Breast epithelium (tissue), 4 donors: ENCODE data around the gene ARHGAP45. TPM values are rescaled to one million over a fixed set of nuclear protein-coding genes. Genes with fewer than 3 reads are reported as not detected.

ENCODE experiments used
- DNase-seq, 2 donors: peaks; one replicate each; pipeline ENCODE4 v3.0.0-alpha.2; 2019; ENCODE audit warnings: low spot score in 2 of 2
- H3K27ac ChIP-seq, 2 donors: fragments of 200-600 bp; sonication (generic) in 1 of 2; one replicate each; pipeline ENCODE4 v1.5.1; 2016 to 2019; ENCODE audit warnings: mild to moderate bottlenecking in 1 of 2
- H3K27me3 ChIP-seq, 2 donors: fragments of 200-600 bp; sonication (generic) in 1 of 2; one replicate each; pipeline versions ENCODE4 v1.5.1 to v1.6.0; 2017 to 2019; ENCODE audit warnings: control low read depth in 1 of 2, mild to moderate bottlenecking in 1 of 2
- H3K36me3 ChIP-seq: fragments of 200-600 bp; one replicate; pipeline ENCODE4 v1.5.1; 2019
- H3K4me1 ChIP-seq, 2 donors: fragments of 200-600 bp; sonication (generic); one replicate each; pipeline ENCODE4 v1.5.1; 2016 to 2019; ENCODE audit warnings: control low read depth in 1 of 2
- H3K4me3 ChIP-seq, 3 donors: fragments of 200-600 bp; sonication (generic); 1 replicate in 2 of 3; 2 replicates in 1 of 3; pipeline ENCODE4 v1.5.1; 2016 to 2019; ENCODE audit warnings: mild to moderate bottlenecking in 3 of 3, moderate library complexity in 2 of 3
- H3K9me3 ChIP-seq, 2 donors: fragments of 200-600 bp; sonication (generic) in 1 of 2; one replicate each; pipeline ENCODE4 v1.5.1; 2016 to 2019; ENCODE audit warnings: control low read depth in 1 of 2
- POLR2A ChIP-seq: fragments of 450-650 bp; IDR thresholded peaks from one replicate; pipeline ENCODE4 v1.6.1; 2016; ENCODE audit warnings: antibody characterized with exemption, mild to moderate bottlenecking, moderate library complexity
- POLR2AphosphoS5 ChIP-seq, 3 donors: sonication (generic); formaldehyde crosslinking; IDR thresholded peaks; one replicate each; pipeline ENCODE4 v1.6.1; 2017; ENCODE audit warnings: antibody characterized with exemption in 3 of 3
- intact Hi-C: fragments of 100-400 bp; cut with DNase I; formaldehyde crosslinking; loops from one replicate; pipeline ENCODE4 v1.15.1; 2023; ENCODE audit warnings: low total_unique reads
- total RNA-seq, 3 donors: library from RNA; depleted of rRNA; stranded (reverse); fragments of >200 nt; gene quantifications; one replicate each; pipeline ENCODE4 v1.1.0, GENCODE V29; 2016
- TF ChIP-seq, protein P1 (sequence below), 3 donors: fragments of 450-650 bp; IDR thresholded peaks; one replicate each; pipeline ENCODE4 v1.5.1; 2016 to 2017; ENCODE audit warnings: antibody characterized with exemption in 3 of 3, mild to moderate bottlenecking in 3 of 3, moderate library complexity in 3 of 3

The ARHGAP45 gene
- total RNA-seq, 3 donors from 2014 or later: 18.7 to 43.2 (median 23.9) TPM

- intact Hi-C loops: no loop called here
- peaks cover 48 to 59% of the 10 kb centered on the region in 2 donors for H3K9me3 ChIP-seq
- TF ChIP-seq POLR2A: no peak
- TF ChIP-seq, protein P1, sequence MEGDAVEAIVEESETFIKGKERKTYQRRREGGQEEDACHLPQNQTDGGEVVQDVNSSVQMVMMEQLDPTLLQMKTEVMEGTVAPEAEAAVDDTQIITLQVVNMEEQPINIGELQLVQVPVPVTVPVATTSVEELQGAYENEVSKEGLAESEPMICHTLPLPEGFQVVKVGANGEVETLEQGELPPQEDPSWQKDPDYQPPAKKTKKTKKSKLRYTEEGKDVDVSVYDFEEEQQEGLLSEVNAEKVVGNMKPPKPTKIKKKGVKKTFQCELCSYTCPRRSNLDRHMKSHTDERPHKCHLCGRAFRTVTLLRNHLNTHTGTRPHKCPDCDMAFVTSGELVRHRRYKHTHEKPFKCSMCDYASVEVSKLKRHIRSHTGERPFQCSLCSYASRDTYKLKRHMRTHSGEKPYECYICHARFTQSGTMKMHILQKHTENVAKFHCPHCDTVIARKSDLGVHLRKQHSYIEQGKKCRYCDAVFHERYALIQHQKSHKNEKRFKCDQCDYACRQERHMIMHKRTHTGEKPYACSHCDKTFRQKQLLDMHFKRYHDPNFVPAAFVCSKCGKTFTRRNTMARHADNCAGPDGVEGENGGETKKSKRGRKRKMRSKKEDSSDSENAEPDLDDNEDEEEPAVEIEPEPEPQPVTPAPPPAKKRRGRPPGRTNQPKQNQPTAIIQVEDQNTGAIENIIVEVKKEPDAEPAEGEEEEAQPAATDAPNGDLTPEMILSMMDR (IDR thresholded peaks at IDR 0.05): no peak
Observed at GRCh38 chr19:1058112-1058511, 8.9 kb upstream of the ARHGAP45 start.

GRCh38 chr19:1060689-1061088 lies 6.3 kb upstream of the ARHGAP45 start:
- no peak for DNase-seq
- peaks cover 0 to 9% of the 10 kb centered on the region in 2 donors for H3K4me1 ChIP-seq
- TF ChIP-seq, protein P1 (IDR thresholded peaks at IDR 0.05): no peak
- TF ChIP-seq POLR2A: no peak
- no peak for TF ChIP-seq POLR2AphosphoS5 (IDR thresholded peaks at IDR 0.05)
- no peak overlapping the region for H3K4me3 ChIP-seq
- no peak overlapping the region for H3K27ac ChIP-seq
- intact Hi-C loops: no loop called here
- H3K9me3 ChIP-seq: peaks cover 41 to 46% of the 10 kb centered on the region in 2 donors
- peaks cover 0 to 6% of the 10 kb centered on the region in 2 donors for H3K27me3 ChIP-seq
- no peaks in the 10 kb centered on the region for H3K36me3 ChIP-seq

More at GRCh38 chr19:1058112-1058511, 8.9 kb upstream of the ARHGAP45 start:
- DNase-seq: no peak
- Histone ChIP-seq H3K27me3 (no peaks in the 10 kb centered on the region), H3K27ac (no peak overlapping the region), H3K4me1 (no peaks in the 10 kb centered on the region), H3K4me3 (no peak overlapping the region), H3K36me3 (no peaks in the 10 kb centered on the region)

- intact Hi-C loops: no loop called here
- H3K4me1 ChIP-seq: peaks cover 4 to 13% of the 10 kb centered on the region in 2 donors
- H3K36me3 ChIP-seq: no peaks in the 10 kb centered on the region
- TF ChIP-seq, protein P1 (IDR thresholded peaks at IDR 0.05): no peak
- TF ChIP-seq POLR2A (no peak), POLR2AphosphoS5 (IDR thresholded peaks at IDR 0.05) (no peak)
- H3K9me3 ChIP-seq: peaks cover 28 to 33% of the 10 kb centered on the region in 2 donors
- H3K4me3 ChIP-seq: no peak overlapping the region
- DNase-seq: no peak
- no peak overlapping the region for H3K27ac ChIP-seq
- peaks cover 0 to 16% of the 10 kb centered on the region in 2 donors for H3K27me3 ChIP-seq
Observed at GRCh38 chr19:1061987-1062386, 5.0 kb upstream of the ARHGAP45 start.

- TF ChIP-seq POLR2A (no peak), POLR2AphosphoS5 (IDR thresholded peaks at IDR 0.05) (no peak)
- TF ChIP-seq, protein P1 (IDR thresholded peaks at IDR 0.05): no peak
- intact Hi-C loops: no loop called here
- Histone ChIP-seq H3K27ac (no peak overlapping the region), H3K9me3 (peaks cover 22 to 28% of the 10 kb centered on the region in 2 donors), H3K36me3 (no peaks in the 10 kb centered on the region), H3K27me3 (peaks cover 0 to 21% of the 10 kb centered on the region in 2 donors), H3K4me1 (peaks cover 9 to 18% of the 10 kb centered on the region in 2 donors), H3K4me3 (no peak overlapping the region)
- no peak for DNase-seq
Observed at GRCh38 chr19:1062387-1063029, 4.5 kb upstream of the ARHGAP45 start.

DNA sequence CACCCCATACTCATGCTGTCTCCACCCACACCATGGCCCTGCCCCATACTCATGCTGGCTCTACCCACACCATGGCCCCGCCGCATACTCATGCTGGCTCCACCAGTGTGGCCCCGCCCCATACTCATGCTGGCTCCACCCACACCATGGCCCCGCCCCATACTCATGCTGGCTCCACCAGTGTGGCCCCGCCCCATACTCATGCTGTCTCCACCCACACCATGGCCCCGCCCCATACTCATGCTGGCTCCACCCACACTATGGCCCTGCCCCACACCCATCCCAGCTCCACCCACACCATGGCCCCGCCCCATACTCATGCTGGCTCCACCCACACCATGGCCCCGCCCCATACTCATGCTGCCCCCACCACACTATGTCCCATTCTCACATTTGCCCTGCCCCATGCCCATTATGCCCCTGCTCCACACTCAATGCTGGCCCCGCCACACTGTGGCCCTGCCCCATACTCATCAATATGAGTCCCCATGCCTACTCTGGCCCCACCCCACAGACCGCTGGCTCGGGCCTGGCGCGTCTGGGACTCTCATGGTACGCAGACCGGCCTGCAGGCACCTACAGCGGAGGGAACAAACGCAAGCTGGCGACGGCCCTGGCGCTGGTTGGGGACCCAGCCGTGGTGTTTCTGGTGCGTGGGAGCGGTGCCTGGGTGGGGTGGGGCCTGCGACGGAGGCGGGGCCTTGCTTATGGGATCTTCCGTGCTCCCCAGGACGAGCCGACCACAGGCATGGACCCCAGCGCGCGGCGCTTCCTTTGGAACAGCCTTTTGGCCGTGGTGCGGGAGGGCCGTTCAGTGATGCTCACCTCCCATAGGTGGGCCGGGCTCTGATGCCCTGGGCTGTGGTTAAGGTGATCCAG lies 3.7 kb upstream of the ARHGAP45 start:
- intact Hi-C loops: no loop called here
- no peak overlapping the region for H3K27ac ChIP-seq
- TF ChIP-seq POLR2A: no peak
- TF ChIP-seq POLR2AphosphoS5 (IDR thresholded peaks at IDR 0.05): no peak
- TF ChIP-seq, protein P1 (IDR thresholded peaks at IDR 0.05): no peak

More for the DNA sequence above, 3.7 kb upstream of the ARHGAP45 start:
- no peak overlapping the region for H3K4me3 ChIP-seq
- no peaks in the 10 kb centered on the region for H3K36me3 ChIP-seq
- H3K4me1 ChIP-seq: peaks cover 9 to 19% of the 10 kb centered on the region in 2 donors
- no peak for DNase-seq
- peaks cover 0 to 28% of the 10 kb centered on the region in 2 donors for H3K27me3 ChIP-seq
- peaks cover 15 to 20% of the 10 kb centered on the region in 2 donors for H3K9me3 ChIP-seq
